Measurements from ENCODE around the gene TXLNB. TPM values are rescaled to one million over a fixed set of nuclear protein-coding genes. Genes with fewer than 3 reads are reported as not detected.

TXLNB gene
- total and polyA plus RNA-seq, 2 of the 4 experiments (the other 2 are of a cell fraction): under 0.01 to 0.05 TPM

GRCh38 chr6:139330306-139330705 is 38.5 kb upstream of the TXLNB start:
- H2AK9ac ChIP-seq (replicated peaks; ENCODE audit: low read depth, low read length, poor library complexity): no peak overlapping the region
- no peak overlapping the region for H2BK20ac ChIP-seq (ENCODE audit: low read depth, low read length)
- H4K91ac ChIP-seq (ENCODE audit: insufficient read depth, low read depth, low read length): no peak overlapping the region
- H4K20me1 ChIP-seq (ENCODE audit: insufficient read depth, low read length): no peaks in the 10 kb centered on the region
- no peak for ATAC-seq (ENCODE audit: low read depth)
- CTCF ChIA-PET: no interaction called here
- no peak overlapping the region for H4K5ac ChIP-seq (ENCODE audit: low read depth, low read length)
- no peak overlapping the region for H2BK120ac ChIP-seq (ENCODE audit: low read depth, low read length)
- no peak overlapping the region for H3K4ac ChIP-seq (ENCODE audit: low read depth, low read length)
- H3K36me3 ChIP-seq (ENCODE audit: control insufficient read depth, insufficient read depth, low read length): no peaks in the 10 kb centered on the region
- no peaks in the 10 kb centered on the region for H3K9me3 ChIP-seq (ENCODE audit: control insufficient read depth, insufficient read depth, low read length)
- H3K79me1 ChIP-seq (ENCODE audit: low read depth in 1 of 2, low read length in 2 of 2): no peaks in the 10 kb centered on the region
- no peak for DNase-seq
- no peak overlapping the region for H3K56ac ChIP-seq (ENCODE audit: extremely low read depth, insufficient read depth, low read length)
- H2AK5ac ChIP-seq (ENCODE audit: low read depth, low read length): no peak overlapping the region
- in situ Hi-C loops (cut with MboI; ENCODE audit: low sequenced_read_pairs) (no loop called here), dilution Hi-C loops (cut with HindIII; ENCODE audit: low sequenced_read_pairs, unreplicated experiment) (no loop called here), intact Hi-C loops (cut with micrococcal nuclease) (no loop called here)
- no peak overlapping the region for H3K14ac ChIP-seq (replicated peaks; ENCODE audit: low read depth, low read length)
- H3K9me1 ChIP-seq (ENCODE audit: insufficient read depth, low read length): no peaks in the 10 kb centered on the region
- H3K4me3 ChIP-seq (ENCODE audit: insufficient read depth, low read depth, low read length): no peak overlapping the region
- no peak overlapping the region for H3K27ac ChIP-seq (ENCODE audit: insufficient read depth, low read length)
- no peak overlapping the region for H2BK5ac ChIP-seq (ENCODE audit: low read depth, low read length, poor library complexity, severe bottlenecking)
- H3K23ac ChIP-seq (ENCODE audit: low read depth, low read length): no peak overlapping the region
- no peak overlapping the region for H4K8ac ChIP-seq (ENCODE audit: low read depth in 2 of 2, low read length in 2 of 2)
- no TSS peak for BruUV-seq (replicated peaks)
- H3K4me2 ChIP-seq (ENCODE audit: low read depth, low read length): no peak overlapping the region
- no peaks in the 10 kb centered on the region for H3K27me3 ChIP-seq (ENCODE audit: control insufficient read depth, insufficient read depth, low read length)
- TF ChIP-seq MXI1 (IDR thresholded peaks at IDR 0.05; ENCODE audit: borderline replicate concordance, low read depth, low read length) (no peak), NFE2L2 (IDR thresholded peaks at IDR 0.05; ENCODE audit: low read depth, low read length) (no peak), BHLHE40 (IDR thresholded peaks at IDR 0.05; ENCODE audit: low read depth, low read length) (no peak), FOS (IDR thresholded peaks at IDR 0.05; ENCODE audit: low read depth, low read length) (no peak), RCOR1 (IDR thresholded peaks at IDR 0.05; ENCODE audit: insufficient replicate concordance, low read length) (no peak), CEBPB (IDR thresholded peaks at IDR 0.05; ENCODE audit: low read depth, low read length) (no peak), CTCF (conservative IDR thresholded peaks at IDR 0.05; ENCODE audit: low read depth, low read length) (no peak), MAFK (IDR thresholded peaks at IDR 0.05; ENCODE audit: low read depth, low read length) (no peak), RFX5 (IDR thresholded peaks at IDR 0.05; ENCODE audit: low read depth, low read length) (no peak), MAZ (IDR thresholded peaks at IDR 0.05; ENCODE audit: borderline replicate concordance, low read depth, low read length) (no peak), POLR2A (IDR thresholded peaks at IDR 0.05; ENCODE audit: low read depth, low read length) (no peak), USF2 (IDR thresholded peaks at IDR 0.05; ENCODE audit: low read depth, low read length) (no peak), RAD21 (IDR thresholded peaks at IDR 0.05; ENCODE audit: low read length) (no peak), CHD1 (IDR thresholded peaks at IDR 0.05; ENCODE audit: low read depth, low read length) (no peak), SMC3 (IDR thresholded peaks at IDR 0.05; ENCODE audit: low read depth, low read length) (no peak)
- TF ChIP-seq, protein P1, sequence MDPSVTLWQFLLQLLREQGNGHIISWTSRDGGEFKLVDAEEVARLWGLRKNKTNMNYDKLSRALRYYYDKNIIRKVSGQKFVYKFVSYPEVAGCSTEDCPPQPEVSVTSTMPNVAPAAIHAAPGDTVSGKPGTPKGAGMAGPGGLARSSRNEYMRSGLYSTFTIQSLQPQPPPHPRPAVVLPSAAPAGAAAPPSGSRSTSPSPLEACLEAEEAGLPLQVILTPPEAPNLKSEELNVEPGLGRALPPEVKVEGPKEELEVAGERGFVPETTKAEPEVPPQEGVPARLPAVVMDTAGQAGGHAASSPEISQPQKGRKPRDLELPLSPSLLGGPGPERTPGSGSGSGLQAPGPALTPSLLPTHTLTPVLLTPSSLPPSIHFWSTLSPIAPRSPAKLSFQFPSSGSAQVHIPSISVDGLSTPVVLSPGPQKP (IDR thresholded peaks at IDR 0.05; ENCODE audit: borderline replicate concordance, low read depth, low read length): no peak
- no peak overlapping the region for H3K9ac ChIP-seq (ENCODE audit: low read depth, low read length)
- H3K4me1 ChIP-seq (ENCODE audit: control insufficient read depth, insufficient read depth, low read length): peaks cover 4% of the 10 kb centered on the region
- 75% methylated on average over 2 of the region's 5 CpGs; no CpG with 5 or more reads in 1 of the 2 experiments for WGBS, 2 experiments (ENCODE audit: extremely low coverage in 2 of 2, insufficient read length in 1 of 2)
- H2AFZ ChIP-seq (replicated peaks; ENCODE audit: low read length, poor library complexity): no peak overlapping the region
- no peak overlapping the region for H3K18ac ChIP-seq (ENCODE audit: low read depth, low read length)
- POLR2A ChIA-PET (ENCODE audit: unreplicated experiment): no interaction called here
- no peak overlapping the region for H2BK15ac ChIP-seq (ENCODE audit: low read depth, low read length)
